ENCODE data around the gene GNAL.
"Not testable (repeated sequence)": the region's sequence is repeated elsewhere in the genome, so short reads cannot be mapped to it uniquely, and the experiment has no call there.

The GNAL gene

GRCh38 chr18:11854554-11854953, 165.5 kb downstream of the GNAL start:
- DNase-seq, result not testable (repeated sequence)

- no peak for DNase-seq
These were observed 168.3 kb downstream of the GNAL start for GRCh38 chr18:11857177-11857887.

GRCh38 chr18:11859282-11859830, 170.3 kb downstream of the GNAL start:
- no peak for DNase-seq

GRCh38 chr18:11859903-11860407, 170.9 kb downstream of the GNAL start:
- no peak for DNase-seq

GRCh38 chr18:11860594-11861450, 171.8 kb downstream of the GNAL start:
- no peak for DNase-seq

- DNase-seq, result no peak
These were observed 172.7 kb downstream of the GNAL start for GRCh38 chr18:11861583-11862288.

- no peak for DNase-seq
These were observed 173.5 kb downstream of the GNAL start for GRCh38 chr18:11862468-11863137.

- DNase-seq, result no peak
These were observed 175.4 kb downstream of the GNAL start for GRCh38 chr18:11864471-11864870.

- DNase-seq, result no peak
These were observed 176.0 kb downstream of the GNAL start for GRCh38 chr18:11865071-11865470.

- DNase-seq, result no peak
These were observed 177.3 kb downstream of the GNAL start for GRCh38 chr18:11866329-11866728.

GRCh38 chr18:11866764-11867163, 177.7 kb downstream of the GNAL start:
- no peak for DNase-seq

GRCh38 chr18:11868230-11868629, 179.2 kb downstream of the GNAL start:
- no peak for DNase-seq

- DNase-seq, result no peak
These were observed 182.4 kb downstream of the GNAL start for GRCh38 chr18:11871501-11871900.

- no peak for DNase-seq
These were observed 183.5 kb downstream of the GNAL start for GRCh38 chr18:11872479-11873136.

GRCh38 chr18:11873670-11874340, 184.7 kb downstream of the GNAL start:
- DNase-seq, result no peak

- no peak for DNase-seq
These were observed 185.6 kb downstream of the GNAL start for GRCh38 chr18:11874676-11875075.

GRCh38 chr18:11877497-11878135, 188.6 kb downstream of the GNAL start:
- no peak for DNase-seq

- no peak for DNase-seq
These were observed 191.7 kb downstream of the GNAL start for GRCh38 chr18:11880586-11881304.

GRCh38 chr18:11882636-11883035, 193.6 kb downstream of the GNAL start:
- no peak for DNase-seq

- DNase-seq, result no peak
These were observed 194.1 kb downstream of the GNAL start for GRCh38 chr18:11883153-11883552.

Data from stimulated activated CD4-positive, alpha-beta T cell treated with anti-CD3 and anti-CD28 coated beads, Interleukin-2, amount 100 ng/mL, for 24 hours (primary cell).